H1 (cell line): ENCODE results near the gene TAS1R3.

Experiments
- EP300 ChIP-seq, 2 experiments: IDR thresholded peaks; 1 replicate in 1 of 2; 2 replicates in 1 of 2; pipeline ENCODE4 v1.6.1; 2011 to 2012; ENCODE audit warnings: low read depth in 2 of 2, low read length in 2 of 2, mild to moderate bottlenecking in 2 of 2, borderline replicate concordance in 1 of 2, inconsistent platforms in 1 of 2, moderate library complexity in 1 of 2
- EZH2 ChIP-seq: fragments of 200-600 bp; sonication (generic); IDR thresholded peaks from 2 replicates; pipeline ENCODE4 v1.7.1; 2012; ENCODE audit warnings: low read depth, mild to moderate bottlenecking, moderate library complexity, low read length, inconsistent platforms; ENCODE audit not compliant: severe bottlenecking
- RXRA ChIP-seq: IDR thresholded peaks from 2 replicates; pipeline ENCODE4 v1.6.1; 2011; ENCODE audit warnings: low read depth, mild to moderate bottlenecking, low read length, moderate library complexity; ENCODE audit not compliant: insufficient read depth
- ZNF274 ChIP-seq: IDR thresholded peaks from 2 replicates; pipeline ENCODE4 v1.7.0; 2012; ENCODE audit warnings: low read length, borderline replicate concordance; ENCODE audit errors: extremely low read depth
- TF ChIP-seq, protein P1 (sequence below), 3 experiments: IDR thresholded peaks; 1 replicate in 2 of 3; 2 replicates in 1 of 3; pipeline versions ENCODE4 v1.5.1 to v1.6.1; 2011; ENCODE audit warnings: low read length in 3 of 3, mild to moderate bottlenecking in 3 of 3, inconsistent platforms in 2 of 3, low read depth in 1 of 3, moderate library complexity in 1 of 3; ENCODE audit not compliant: insufficient read depth in 1 of 3; ENCODE audit errors: control extremely low read depth in 1 of 3

DNA sequence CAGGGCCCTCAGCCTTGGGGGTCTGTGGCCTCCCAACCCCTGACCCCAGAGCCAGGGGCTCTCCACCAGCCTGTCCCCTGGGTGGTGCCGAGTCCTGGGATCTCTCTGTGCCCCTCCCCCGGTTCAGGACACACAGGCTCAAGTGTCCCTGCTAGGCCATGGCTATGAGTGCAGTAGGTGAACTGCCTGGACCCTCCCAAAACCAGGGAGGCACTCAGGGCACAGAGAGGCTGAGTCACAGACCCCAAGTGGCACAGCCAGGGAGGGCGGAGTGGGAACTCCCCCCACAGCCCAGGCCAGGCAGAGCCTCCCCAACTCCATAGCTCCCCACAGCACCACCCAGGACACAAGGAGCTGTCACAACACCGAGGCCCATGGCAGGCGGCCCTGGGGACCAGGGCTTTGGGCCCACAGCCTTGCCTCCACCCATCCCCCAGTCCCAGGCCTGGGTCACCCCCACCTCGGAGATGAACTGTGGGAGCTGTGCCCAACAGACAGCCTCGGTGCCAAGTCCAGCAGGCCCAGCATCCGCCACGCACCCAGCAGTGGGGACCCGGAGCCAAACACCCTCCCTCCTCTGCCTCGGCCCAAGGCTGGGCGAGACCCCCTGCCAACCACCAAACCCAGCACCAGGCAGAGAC is 14.9 kb downstream of the TAS1R3 start:
- TF ChIP-seq, protein P1, sequence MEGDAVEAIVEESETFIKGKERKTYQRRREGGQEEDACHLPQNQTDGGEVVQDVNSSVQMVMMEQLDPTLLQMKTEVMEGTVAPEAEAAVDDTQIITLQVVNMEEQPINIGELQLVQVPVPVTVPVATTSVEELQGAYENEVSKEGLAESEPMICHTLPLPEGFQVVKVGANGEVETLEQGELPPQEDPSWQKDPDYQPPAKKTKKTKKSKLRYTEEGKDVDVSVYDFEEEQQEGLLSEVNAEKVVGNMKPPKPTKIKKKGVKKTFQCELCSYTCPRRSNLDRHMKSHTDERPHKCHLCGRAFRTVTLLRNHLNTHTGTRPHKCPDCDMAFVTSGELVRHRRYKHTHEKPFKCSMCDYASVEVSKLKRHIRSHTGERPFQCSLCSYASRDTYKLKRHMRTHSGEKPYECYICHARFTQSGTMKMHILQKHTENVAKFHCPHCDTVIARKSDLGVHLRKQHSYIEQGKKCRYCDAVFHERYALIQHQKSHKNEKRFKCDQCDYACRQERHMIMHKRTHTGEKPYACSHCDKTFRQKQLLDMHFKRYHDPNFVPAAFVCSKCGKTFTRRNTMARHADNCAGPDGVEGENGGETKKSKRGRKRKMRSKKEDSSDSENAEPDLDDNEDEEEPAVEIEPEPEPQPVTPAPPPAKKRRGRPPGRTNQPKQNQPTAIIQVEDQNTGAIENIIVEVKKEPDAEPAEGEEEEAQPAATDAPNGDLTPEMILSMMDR (IDR thresholded peaks at IDR 0.05; ENCODE audit: control extremely low read depth in 1 of 3, insufficient read depth in 1 of 3, low read depth in 1 of 3, low read length in 3 of 3): no peak
- TF ChIP-seq RXRA (no peak), ZNF274 (no peak), EZH2 (no peak), EP300 (IDR thresholded peaks at IDR 0.05; ENCODE audit: borderline replicate concordance in 1 of 2, low read depth in 2 of 2, low read length in 2 of 2) (no peak)
